ENCODE results near the gene CLTA.

DNA sequence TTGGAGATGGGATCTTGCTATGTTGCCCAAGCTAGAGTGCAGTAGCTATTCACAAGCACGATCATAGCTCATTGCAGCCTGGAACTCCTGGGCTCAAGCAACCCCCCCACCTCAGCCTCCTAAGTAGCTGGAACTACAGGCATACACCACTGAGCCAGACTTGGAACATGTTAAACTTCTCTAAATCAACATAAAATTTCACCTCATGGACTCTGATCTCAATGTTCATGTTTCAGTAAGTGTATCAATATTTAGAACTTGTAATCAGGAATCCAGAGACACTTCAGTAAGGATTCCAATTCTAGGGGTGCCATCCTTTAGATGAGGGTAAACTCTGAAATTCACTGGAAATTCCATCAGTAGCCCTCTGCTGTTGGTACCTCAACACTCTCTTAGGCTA, 60.7 kb downstream of the CLTA start:
- TF ChIP-seq, protein P1, sequence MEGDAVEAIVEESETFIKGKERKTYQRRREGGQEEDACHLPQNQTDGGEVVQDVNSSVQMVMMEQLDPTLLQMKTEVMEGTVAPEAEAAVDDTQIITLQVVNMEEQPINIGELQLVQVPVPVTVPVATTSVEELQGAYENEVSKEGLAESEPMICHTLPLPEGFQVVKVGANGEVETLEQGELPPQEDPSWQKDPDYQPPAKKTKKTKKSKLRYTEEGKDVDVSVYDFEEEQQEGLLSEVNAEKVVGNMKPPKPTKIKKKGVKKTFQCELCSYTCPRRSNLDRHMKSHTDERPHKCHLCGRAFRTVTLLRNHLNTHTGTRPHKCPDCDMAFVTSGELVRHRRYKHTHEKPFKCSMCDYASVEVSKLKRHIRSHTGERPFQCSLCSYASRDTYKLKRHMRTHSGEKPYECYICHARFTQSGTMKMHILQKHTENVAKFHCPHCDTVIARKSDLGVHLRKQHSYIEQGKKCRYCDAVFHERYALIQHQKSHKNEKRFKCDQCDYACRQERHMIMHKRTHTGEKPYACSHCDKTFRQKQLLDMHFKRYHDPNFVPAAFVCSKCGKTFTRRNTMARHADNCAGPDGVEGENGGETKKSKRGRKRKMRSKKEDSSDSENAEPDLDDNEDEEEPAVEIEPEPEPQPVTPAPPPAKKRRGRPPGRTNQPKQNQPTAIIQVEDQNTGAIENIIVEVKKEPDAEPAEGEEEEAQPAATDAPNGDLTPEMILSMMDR (IDR thresholded peaks at IDR 0.05), result no peak
- no peak for TF ChIP-seq POLR2A (IDR thresholded peaks at IDR 0.05)

Measured in ovary (tissue), 3 donors.